HG02678 (cell line): ENCODE data around the gene MAP1LC3B.
"Not testable (repeated sequence)": the region's sequence is repeated elsewhere in the genome, so short reads cannot be mapped to it uniquely, and the experiment has no call there.

Experiments
- ATAC-seq: cut with Tn5 transposase; IDR thresholded peaks from one replicate; pipeline ENCODE4 v1.9.1; 2021; ENCODE audit warnings: mild to moderate bottlenecking, moderate library complexity; ENCODE audit not compliant: unreplicated experiment

Gene MAP1LC3B

DNA sequence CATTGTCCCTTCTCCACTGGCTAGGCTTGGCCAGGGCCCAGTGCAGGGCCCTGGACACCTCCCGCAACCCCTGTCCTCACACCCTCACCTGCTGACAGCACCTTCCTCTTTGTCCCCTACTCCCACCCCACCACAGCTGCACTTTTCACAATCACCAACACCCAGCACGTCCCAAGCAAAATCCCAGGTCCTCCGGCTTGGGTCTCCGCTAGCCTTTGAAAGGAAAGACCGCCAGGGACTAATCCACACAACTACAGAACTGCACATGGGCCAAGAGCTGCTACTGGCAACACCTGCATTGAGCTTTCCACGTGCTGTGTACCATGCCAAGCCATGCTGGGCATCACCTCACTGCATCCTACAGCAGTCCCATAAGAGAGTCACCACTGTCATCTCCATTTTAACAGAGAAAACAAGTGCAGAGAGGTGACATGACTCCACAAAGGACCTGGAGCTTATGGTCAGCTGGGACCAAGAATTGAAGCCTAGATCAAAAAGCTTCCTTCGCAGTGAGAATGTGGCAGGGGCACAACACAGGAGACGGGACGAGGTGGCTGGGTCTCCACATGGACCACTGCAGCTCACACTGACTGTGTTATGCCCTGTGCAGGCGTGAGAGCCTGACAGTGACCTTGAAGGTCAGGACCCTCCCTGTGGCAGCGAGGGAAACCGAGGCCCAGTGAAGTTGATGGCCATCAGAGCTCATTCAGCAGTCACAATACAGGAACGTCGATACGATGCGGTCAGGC, 31.1 kb upstream of the MAP1LC3B start:
- no peak for ATAC-seq

DNA sequence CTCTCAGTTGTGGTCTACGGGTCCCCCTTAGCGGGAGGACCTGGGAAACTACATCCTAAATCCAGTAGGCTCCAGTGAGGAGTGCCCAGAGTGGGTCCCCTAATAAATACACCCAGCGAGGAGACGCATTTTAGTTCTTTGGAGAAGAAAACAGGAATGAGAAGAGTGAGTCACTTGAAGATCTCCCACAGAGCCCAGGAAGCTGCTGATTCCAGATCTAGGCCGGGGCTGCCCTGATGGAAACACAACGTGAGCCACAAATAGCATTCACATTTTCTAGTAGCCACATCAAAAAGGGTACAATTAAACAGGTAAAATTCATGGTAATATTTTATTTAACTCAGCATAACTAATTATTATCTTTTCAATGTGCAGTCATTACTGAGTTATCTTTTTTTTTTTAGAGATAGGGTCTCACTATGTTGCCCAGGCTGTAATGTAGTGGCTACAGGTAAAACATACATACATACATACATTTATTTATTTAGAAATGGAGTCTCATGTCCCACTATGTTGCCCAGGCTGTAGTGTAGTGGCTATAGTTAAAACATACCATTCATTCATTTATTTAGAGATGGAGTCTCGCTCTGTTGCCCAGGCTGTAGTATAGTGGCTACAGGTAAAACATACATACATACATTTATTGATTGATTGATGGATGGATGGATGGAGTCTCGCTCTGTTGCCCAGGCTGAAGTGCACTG, 30.1 kb upstream of the MAP1LC3B start:
- no peak for ATAC-seq

DNA sequence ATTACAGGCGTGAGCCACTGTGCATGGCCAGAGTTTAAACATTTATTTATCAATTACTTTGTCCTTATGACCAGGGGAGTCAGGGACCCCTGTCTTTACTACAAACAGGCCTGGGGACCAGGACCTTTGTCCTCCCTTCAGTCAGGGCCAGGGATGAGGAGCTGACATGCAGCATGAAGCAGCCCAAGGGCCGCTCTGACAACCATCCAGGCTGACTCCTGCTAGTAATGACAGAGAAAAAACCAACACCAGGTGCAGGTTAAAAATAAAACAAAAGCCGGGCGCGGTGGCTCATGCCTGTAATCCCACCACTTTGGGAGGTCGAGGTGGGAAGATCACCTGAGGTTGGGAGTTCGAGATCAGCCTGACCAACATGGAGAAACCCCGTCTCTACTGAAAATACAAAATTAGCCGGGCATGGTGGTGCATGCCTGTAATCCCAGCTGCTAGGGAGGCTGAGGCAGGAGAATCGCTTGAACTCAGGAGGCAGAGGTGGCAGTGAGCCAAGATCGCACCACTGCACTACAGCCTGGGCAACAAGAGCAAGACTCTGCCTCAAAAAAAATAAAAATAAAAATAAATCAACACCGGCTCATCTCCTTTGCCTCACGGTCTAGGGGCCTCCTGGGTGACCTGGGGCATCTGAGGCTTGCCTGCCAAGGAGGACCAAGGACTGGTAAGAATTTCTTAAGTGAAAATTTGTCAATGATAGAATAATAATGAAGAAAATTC, 29.1 kb upstream of the MAP1LC3B start:
- ATAC-seq = not testable (repeated sequence)

DNA sequence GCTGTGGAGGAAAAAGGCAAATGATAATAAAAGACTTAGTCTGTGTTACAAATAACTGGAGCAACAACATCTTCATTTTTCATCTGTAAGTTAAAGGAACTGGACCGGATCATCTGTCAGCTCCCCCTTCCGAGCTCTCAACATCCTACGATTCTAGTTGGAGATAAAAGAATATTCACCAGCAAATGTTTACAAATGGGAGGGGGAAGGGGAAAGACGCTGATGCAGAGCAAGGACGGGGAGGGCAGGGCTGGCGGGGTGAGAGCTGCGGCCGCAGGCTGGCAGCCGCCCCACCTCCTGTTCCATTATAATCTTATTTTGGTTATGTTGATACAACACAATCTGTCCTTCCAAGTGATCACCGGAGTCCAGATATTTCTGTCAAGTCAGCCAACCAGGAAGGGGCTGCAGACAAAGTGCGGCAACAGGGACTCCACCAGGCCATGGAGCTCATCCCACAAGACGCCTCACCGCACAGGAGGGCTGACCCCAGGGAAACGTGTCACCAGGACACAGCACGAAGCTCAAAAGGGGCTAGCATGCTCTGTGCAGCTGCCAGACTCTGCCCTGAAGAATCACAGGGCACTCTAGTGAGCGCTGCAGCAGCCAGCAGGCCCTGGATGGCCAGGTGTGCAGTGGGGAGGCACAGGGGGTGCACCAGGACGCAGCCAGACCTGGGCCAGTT, 28.2 kb upstream of the MAP1LC3B start:
- ATAC-seq = no peak

DNA sequence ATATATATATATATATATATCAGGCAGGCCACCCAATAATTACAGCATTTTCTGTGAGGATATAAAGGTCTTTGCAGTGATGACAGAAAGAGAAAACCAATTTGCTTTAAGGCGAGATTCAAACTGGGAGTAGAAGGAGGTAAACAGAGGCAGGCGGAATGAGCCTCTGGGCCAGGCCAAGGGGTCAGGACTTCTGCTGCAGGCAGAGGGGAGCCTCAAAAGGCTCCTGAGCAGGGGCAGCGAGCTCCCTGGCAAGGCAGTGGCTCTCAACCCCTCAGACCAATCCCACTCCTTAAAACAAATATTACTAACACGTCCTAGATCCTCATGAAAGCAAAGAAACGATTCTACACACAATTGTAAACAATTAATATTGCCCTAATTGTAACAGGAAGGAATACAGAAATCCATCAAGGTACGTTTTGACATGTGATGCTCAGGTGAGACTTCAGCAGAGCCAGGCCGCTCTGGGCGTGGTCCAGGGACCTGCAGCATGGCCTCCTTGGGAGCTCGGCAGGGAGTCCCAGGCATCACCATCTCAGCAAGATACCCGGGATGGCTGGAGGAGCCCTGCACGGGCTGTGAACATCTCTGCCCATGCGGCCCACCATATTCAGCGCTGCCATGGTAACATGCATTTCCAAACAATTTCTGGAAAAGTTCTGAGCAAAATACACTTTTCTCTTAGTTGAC, 27.0 kb upstream of the MAP1LC3B start:
- no peak for ATAC-seq

DNA sequence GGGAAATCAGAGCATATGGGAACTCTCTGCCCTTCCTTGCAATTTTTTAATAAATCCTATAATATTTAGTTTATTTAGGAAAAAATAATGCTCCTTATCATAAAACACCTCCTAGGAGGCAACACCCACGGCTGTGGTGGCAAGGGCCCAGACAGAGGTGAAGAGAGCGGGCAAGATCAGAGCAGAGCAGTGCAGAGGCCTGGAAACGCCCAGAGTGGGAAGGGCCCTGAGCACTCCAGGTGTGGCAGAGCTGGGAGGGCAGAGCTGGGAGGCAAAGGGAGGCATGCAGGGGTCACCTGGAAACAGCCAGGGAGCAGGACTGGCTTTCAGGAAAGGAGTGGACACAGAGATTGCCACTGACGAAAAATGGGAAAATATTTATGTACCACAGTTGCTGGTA, 25.8 kb upstream of the MAP1LC3B start:
- no peak for ATAC-seq

DNA sequence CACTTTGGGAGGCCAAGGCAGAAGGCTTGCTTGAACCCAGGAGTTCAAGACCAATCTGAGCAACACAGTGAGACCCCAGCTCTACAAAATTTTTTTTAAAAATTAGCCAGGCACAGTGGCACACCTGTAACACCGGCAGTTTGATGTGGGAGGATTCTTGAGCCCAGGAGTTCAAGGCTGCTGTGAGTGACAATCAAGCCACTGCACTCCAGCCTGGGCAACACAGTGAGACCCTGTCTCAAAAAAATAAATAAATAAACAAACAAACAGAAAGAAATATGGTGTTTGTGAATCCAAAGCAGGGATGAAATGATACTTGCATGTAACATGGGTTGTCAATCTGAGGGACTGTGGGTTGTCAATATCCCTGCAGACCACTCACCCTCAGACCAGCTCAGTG, 25.2 kb upstream of the MAP1LC3B start:
- ATAC-seq = no peak

DNA sequence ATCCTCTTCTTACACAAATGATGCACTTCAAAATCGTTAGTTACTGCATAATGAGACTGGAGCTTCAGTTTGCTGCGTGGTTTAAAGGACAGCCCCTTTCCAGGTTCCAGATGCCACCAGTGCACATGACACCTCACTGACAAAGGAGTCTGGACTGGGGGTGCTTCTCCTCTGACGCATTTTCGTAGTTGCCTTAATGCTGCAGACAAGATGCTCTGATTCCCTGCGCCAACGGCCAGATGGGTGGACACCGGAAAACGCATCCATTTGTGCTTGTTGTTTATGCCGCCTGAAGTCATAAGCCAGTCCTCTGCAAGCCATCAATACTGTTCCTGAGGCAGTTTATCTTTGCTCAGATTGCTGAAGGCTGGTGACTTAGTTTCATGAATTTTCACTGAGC, 24.6 kb upstream of the MAP1LC3B start:
- no peak for ATAC-seq

DNA sequence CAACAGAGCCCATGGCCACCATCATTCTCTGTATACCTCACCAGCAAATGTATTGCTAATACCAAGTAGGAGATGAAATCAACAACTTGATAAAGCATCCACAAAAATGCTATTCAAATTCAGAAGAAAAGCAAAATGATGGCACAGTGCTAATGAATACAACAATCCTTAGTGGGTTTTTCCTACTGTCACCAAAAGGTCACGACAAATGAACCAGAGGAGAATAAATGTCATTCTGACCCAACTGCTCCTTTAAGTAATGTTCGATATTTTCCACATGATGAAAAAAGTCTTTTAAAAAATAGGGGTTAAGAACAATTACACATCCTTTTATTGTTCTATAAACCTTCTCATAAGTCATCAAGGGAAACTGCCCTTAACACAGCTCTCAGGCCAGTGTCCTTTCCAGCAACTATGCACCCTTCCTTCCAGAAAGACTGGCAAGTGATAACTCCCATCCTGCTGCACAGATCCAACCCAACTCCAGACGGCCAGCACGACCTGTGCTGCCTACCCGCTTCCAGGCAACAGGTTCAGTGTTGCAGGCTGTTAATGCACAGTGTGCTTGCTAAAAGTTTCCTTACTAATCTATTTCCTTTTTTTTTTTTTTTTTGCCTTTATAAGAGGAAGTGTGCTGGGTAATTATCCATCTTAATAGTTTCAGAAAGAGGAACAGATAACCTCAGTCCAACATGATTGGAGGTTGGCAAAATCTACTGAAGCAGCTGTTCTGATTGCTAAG, 23.9 kb upstream of the MAP1LC3B start:
- no peak for ATAC-seq

DNA sequence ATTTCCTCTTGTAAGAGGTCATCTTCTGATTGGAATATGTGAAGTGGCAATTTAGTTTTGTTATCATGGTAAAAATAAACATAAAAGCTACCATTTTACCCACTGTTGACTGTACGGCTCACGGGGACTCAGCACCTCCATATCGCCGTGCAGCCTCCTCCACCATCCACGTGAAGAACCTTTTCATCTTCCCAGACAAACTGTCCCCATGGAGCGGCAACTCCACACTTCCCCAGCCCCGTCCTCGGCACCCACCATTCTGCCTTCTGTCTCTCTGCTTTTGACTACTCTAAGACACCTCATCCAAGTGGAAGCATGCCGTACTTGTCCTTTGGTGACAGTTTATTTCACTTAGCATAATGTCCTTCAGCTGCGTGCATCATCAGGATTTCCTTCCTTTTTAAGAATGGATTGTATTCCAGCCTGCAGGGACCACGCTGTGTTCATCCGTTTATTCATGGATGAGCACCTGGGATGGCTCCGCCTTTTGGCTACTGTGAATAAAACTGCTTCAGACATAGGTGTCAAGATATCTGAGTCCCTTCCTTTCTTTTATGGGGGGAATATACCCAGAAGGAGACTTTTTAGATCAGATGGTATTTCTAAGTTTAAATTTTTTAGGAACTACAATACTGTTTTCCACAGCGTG, 22.9 kb upstream of the MAP1LC3B start:
- ATAC-seq = no peak

DNA sequence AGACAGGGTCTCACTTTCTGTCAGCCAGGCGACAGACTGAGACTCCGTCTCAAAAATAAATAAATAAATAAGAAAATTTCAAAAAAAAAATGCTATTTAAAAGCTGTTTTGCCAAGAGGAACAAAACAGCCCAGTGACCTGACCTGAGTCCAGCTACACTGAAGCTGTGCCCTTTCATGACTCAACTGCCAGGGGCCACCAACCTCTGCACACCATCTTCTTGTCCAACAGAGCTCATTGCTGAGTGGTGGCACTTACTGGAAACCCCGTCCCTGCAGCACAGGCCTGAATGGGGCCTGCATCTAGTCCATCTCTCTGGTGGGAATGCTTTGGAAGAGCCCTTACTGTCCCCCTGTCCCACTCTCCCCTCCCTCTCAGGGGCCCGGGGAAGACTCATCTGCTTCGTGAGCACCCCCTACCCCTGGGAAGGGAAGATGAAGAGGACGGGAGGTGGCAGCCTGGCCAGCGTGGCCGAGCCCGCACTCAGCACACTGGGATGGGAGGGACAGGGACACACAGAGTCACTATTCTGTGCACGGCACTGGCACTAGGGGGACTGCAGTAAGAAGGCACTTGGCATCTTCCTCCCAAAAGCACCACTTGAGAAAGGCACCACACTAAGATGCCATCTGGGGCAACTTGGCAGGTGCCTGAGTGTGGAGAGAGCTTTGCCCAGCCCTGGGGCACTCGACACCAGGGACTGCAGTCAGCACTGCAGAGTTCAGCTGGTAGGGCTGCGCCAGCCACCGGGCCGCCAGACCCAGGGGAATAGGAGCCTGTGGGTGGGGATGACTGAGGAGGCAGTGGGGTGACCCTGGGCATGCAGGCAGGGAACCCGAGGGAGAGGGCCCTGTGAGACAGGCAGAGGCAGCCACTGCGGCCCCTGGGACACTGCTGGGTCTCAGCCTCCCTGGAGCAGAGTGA, 22.1 kb upstream of the MAP1LC3B start:
- no peak for ATAC-seq

DNA sequence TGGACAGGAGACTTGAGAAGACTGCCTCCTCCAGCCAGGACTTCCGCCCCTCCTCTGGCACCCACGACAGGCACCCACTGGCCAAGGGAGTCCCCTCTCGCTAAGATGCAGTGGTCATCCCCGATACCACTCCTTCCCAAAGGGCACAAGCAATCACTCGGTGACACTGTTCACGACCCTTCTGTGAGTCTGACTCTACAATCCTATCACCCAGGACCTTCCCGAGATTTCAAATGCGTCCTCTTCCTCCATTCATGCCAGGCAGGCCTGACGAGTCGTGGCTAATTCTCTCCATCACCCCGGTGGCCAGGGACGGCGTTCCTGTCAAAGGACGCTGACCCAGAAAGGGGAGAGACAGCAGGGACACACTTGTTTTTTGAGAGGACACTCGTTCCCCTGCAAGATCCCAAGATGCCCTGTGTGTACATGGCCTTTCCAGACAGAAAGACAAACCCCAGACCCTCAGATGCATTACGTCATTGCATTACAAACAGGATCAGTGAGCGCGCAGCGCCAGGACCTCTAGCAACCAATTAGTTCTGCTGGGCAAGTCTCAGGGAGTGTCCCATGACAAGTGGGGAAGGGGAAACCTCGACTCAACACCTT, 20.8 kb upstream of the MAP1LC3B start:
- no peak for ATAC-seq

DNA sequence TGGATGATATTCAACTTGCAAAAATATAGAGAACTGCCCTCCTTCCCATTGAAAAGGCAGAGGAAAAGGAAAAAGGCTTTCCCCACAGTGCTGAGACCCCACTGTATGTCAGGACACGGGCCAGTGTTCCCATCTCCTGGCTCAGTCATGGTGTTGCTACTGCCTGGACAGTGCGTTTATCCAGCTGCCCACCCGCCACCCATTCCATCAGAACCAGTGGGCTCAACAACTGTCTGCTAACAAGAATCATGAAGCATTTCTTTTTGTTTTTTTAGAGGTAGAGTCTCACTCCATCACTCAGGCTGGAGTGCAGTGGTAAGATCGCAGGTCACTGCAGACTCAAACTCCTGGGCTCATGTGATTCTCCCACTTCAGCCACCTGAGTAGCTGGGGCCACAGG, 19.8 kb upstream of the MAP1LC3B start:
- no peak for ATAC-seq

DNA sequence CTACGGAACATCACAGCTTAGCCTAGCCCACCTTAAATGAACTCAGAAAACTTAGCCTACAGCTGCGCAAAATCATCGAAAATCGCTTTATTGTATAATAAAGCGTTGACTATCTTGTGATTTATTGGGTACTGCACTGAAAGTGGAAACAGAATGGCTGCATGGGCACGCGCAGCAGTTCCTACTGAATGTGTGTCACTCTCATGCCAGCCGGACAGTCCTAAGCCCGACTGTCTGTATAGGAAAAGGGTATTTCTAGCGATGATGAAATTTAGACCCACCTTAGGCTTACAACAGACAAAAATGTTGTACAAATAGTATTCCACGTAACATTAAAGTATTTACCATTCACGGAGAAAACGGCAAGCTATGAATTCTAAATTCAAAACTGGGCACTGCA, 17.8 kb upstream of the MAP1LC3B start:
- ATAC-seq = no peak

DNA sequence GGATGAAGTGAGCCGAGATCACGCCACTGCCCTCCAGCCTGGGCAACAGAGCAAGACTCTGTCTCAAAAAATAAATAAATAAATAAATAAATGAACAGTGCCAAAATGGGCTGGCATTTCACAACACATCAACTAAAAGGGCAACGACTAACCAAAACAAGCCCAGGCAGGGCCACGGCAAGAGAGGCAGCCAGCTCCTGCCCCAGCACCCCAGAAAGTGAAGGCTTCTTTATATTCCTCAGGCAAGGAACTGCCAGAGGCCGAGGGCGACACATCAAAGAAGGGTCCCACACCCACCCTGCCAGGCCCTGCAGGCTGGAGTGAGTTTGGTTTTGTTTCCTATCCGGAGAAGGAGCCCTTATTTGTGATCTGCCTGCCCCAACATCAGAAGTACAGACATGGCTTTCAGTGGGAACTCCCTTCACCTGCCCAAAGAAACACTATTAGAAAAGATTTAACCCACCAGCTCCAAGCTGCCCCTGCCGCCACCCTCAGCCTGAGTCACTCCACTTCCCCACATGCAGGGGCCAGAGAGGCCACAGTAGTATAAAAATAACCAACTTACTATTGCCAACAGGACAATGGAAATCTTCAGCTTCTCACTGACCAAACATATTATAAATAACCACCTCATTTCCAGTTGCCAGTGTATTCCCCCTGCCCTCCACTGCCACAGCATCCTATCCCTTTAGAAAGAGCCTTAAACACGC, 16.6 kb upstream of the MAP1LC3B start:
- ATAC-seq = no peak

DNA sequence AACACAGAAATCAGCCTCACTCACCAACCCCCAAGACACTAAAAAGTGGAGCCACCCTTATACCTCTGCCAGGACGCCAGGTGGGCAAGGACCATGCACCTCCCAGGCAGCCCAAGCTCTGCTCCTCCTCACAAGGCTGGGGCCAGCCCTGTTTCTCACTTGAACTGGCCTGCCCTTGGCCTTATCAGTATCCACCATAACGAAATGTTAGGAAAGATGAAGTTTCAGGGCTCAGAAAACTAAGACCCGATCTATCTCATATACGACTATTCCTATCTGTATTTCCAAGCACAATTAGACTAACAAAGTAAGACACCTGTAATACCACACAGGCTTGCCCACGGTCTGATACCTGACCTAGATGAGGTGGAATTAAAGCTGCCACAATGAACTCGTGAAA, 15.5 kb upstream of the MAP1LC3B start:
- no peak for ATAC-seq

DNA sequence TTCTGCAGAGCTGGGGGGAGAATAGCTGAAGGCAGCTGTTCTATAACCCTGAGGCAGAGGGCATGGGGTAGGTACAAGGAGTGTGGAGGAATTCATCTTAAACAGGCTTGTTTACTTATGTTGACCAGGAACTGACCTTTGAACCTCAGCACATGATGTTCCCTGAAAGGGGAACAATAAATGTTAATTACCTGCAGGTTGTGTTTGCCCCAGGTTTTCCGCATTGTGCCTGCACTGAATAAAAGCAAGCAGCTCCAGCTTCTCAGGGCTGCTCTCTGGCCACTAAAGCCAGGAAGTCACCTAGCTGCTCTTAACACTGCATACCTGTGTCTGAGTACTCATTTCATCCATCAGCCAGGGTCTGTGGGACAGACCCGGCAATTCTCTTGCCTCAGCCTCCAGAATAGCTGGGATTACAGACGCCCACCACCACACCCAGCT, 12.8 kb upstream of the MAP1LC3B start:
- not testable (repeated sequence) for ATAC-seq
